HEK293T (cell line): ENCODE data around the gene ANP32E.
"Not testable (repeated sequence)": the region's sequence is repeated elsewhere in the genome, so short reads cannot be mapped to it uniquely, and the experiment has no call there.

Source experiments
- CTCF ChIA-PET: fragments of 350-600 bp; formaldehyde crosslinking; extraction: SDS; loops from one replicate; lab custom pipeline; 2021; ENCODE audit warnings: antibody characterized with exemption, inconsistent platforms; lab: Yijun Ruan, JAX
- POLR2A ChIA-PET: fragments of 350-600 bp; formaldehyde crosslinking; extraction: SDS; loops from one replicate; lab custom pipeline; 2020; ENCODE audit warnings: antibody characterized with exemption, inconsistent platforms; lab: Yijun Ruan, JAX
- DNase-seq: peaks from one replicate; pipeline ENCODE4 v3.0.0; 2012; ENCODE audit warnings: mixed read lengths; ENCODE audit errors: extremely low spot score
- ARNT ChIP-seq: fragments of 450-650 bp; IDR thresholded peaks from 2 replicates; pipeline ENCODE4 v1.6.1; 2017; ENCODE audit warnings: mild to moderate bottlenecking
- BHLHE40 ChIP-seq: fragments of 450-650 bp; IDR thresholded peaks from 2 replicates; pipeline ENCODE4 v1.6.1; 2016; ENCODE audit warnings: mild to moderate bottlenecking, moderate library complexity, borderline replicate concordance
- CTBP1 ChIP-seq: fragments of 450-650 bp; IDR thresholded peaks from 2 replicates; pipeline ENCODE4 v1.6.1; 2016; ENCODE audit warnings: borderline replicate concordance
- ELF4 ChIP-seq: fragments of 450-650 bp; IDR thresholded peaks from 2 replicates; pipeline ENCODE4 v1.6.1; 2017; ENCODE audit warnings: antibody characterized with exemption
- FOXA1 ChIP-seq: fragments of 450-650 bp; IDR thresholded peaks from 2 replicates; pipeline ENCODE4 v1.6.1; 2016; ENCODE audit warnings: mild to moderate bottlenecking
- FOXK2 ChIP-seq: fragments of 450-650 bp; IDR thresholded peaks from 2 replicates; pipeline ENCODE4 v1.6.1; 2016; ENCODE audit warnings: mild to moderate bottlenecking
- FOXM1 ChIP-seq: fragments of 450-650 bp; IDR thresholded peaks from 2 replicates; pipeline ENCODE4 v1.6.1; 2017; ENCODE audit warnings: mild to moderate bottlenecking, borderline replicate concordance
- HDGF ChIP-seq: fragments of 450-650 bp; IDR thresholded peaks from 2 replicates; pipeline ENCODE4 v1.6.1; 2017; ENCODE audit warnings: antibody characterized with exemption, borderline replicate concordance
- L3MBTL2 ChIP-seq: fragments of 450-650 bp; conservative IDR thresholded peaks from 2 replicates; pipeline ENCODE4 v1.6.1; 2016; ENCODE audit warnings: mild to moderate bottlenecking
- LEF1 ChIP-seq: fragments of 450-650 bp; IDR thresholded peaks from 2 replicates; pipeline ENCODE4 v1.6.1; 2017; ENCODE audit warnings: mild to moderate bottlenecking, borderline replicate concordance
- NFRKB ChIP-seq: fragments of 450-650 bp; IDR thresholded peaks from 2 replicates; pipeline ENCODE4 v1.6.1; 2016; ENCODE audit warnings: mild to moderate bottlenecking, moderate library complexity
- PKNOX1 ChIP-seq: fragments of 450-650 bp; IDR thresholded peaks from 2 replicates; pipeline ENCODE4 v1.6.1; 2016
- SP1 ChIP-seq: fragments of 450-650 bp; IDR thresholded peaks from 2 replicates; pipeline ENCODE4 v1.6.1; 2017
- SUZ12 ChIP-seq: fragments of 450-650 bp; IDR thresholded peaks from 2 replicates; pipeline ENCODE4 v1.6.1; 2016; ENCODE audit warnings: mild to moderate bottlenecking
- TARDBP ChIP-seq: fragments of 450-650 bp; IDR thresholded peaks from 2 replicates; pipeline ENCODE4 v1.6.1; 2016
- ZNF384 ChIP-seq: fragments of 450-650 bp; IDR thresholded peaks from 2 replicates; pipeline ENCODE4 v1.6.1; 2016

ANP32E gene

GRCh38 chr1:150243003-150243402 lies 7.1 kb upstream of the ANP32E start:
- TF ChIP-seq LEF1: no peak
- no peak for TF ChIP-seq ELF4
- no peak for TF ChIP-seq BHLHE40
- TF ChIP-seq ARNT: no peak
- TF ChIP-seq L3MBTL2: no peak
- no peak for TF ChIP-seq FOXM1
- TF ChIP-seq ZNF384: no peak
- TF ChIP-seq PKNOX1: no peak
- TF ChIP-seq NFRKB: no peak
- no peak for TF ChIP-seq FOXA1
- no peak for TF ChIP-seq SP1
- TF ChIP-seq FOXK2: no peak
- no peak for TF ChIP-seq SUZ12
- TF ChIP-seq HDGF: no peak
- no peak for TF ChIP-seq TARDBP
- TF ChIP-seq CTBP1: no peak
- ChIA-PET CTCF (no interaction called here), POLR2A (no interaction called here)
- no peak for DNase-seq

- DNase-seq: no peak
- ChIA-PET CTCF (interaction anchor here (1.0 kb wide), 1 partner anchor 18 kb away, joined by 4 read pairs; no protein-coding TSS in a partner anchor), POLR2A (no interaction called here)
- TF ChIP-seq ARNT: no peak
- TF ChIP-seq TARDBP: no peak
- TF ChIP-seq CTBP1: no peak
- no peak for TF ChIP-seq SP1
- TF ChIP-seq LEF1: no peak
- TF ChIP-seq PKNOX1: no peak
- no peak for TF ChIP-seq FOXA1
Measured at GRCh38 chr1:150237746-150238145, 1.8 kb upstream of the ANP32E start.

- not testable (repeated sequence) for DNase-seq
- POLR2A ChIA-PET: interaction anchor here (1.0 to 2.2 kb wide), 3 partner anchors 8 to 35 kb away, joined by 3 to 7 read pairs (median 5); partner anchors contain the start of genes C1orf54 and CA14
Measured at GRCh38 chr1:150237176-150237575, 1.3 kb upstream of the ANP32E start.

GRCh38 chr1:150236614-150237100 lies 745 bp upstream of the ANP32E start:
- TF ChIP-seq L3MBTL2 (peak; percentile 70), FOXA1 (no peak)
- ChIA-PET POLR2A (interaction anchor here (0.6 to 2.2 kb wide), 8 partner anchors 9 to 85 kb away, joined by 3 to 7 read pairs (median 3); partner anchors contain the start of genes C1orf54 and CA14), CTCF (interaction anchor here (1.0 kb wide), 1 partner anchor 19 kb away, joined by 4 read pairs; no protein-coding TSS in a partner anchor)
- no peak for DNase-seq

More at GRCh38 chr1:150237176-150237575, 1.3 kb upstream of the ANP32E start:
- CTCF ChIA-PET: interaction anchor here (1.0 kb wide), 1 partner anchor 18 kb away, joined by 4 read pairs; no protein-coding TSS in a partner anchor

- ChIA-PET CTCF (interaction anchor here (0.5 kb wide), 1 partner anchor 13 kb away, joined by 3 read pairs; no protein-coding TSS in a partner anchor), POLR2A (interaction anchor here (0.7 to 2.2 kb wide), 5 partner anchors 10 to 348 kb away, joined by 3 to 7 read pairs (median 3); partner anchors contain the start of gene C1orf54)
- TF ChIP-seq NFRKB: no peak
- TF ChIP-seq SP1: no peak
- TF ChIP-seq PKNOX1: no peak
- no peak for TF ChIP-seq TARDBP
- no peak for TF ChIP-seq ARNT
- no peak; the same call in 1 of the 2 replicates for TF ChIP-seq LEF1
- no peak for TF ChIP-seq ELF4
- TF ChIP-seq FOXM1: peak; percentile 49; the same call in 1 of the 2 replicates
- DNase-seq: no peak
Measured at GRCh38 chr1:150235294-150235851, 539 bp downstream of the ANP32E start.

GRCh38 chr1:150234566-150235293 lies 1.2 kb downstream of the ANP32E start:
- POLR2A ChIA-PET: interaction anchor here (0.8 to 1.5 kb wide), 4 partner anchors 9 to 386 kb away, joined by 3 to 8 read pairs (median 3); no protein-coding TSS in a partner anchor
- CTCF ChIA-PET: no interaction called here
- DNase-seq: peak; percentile 71
- TF ChIP-seq CTBP1 (no peak), ARNT (no peak), FOXM1 (no peak; the same call in 1 of the 2 replicates), PKNOX1 (peak; percentile 47; the same call in 1 of the 2 replicates), L3MBTL2 (peak; percentile 74), HDGF (no peak)
